ENCODE measurements around the gene TAS2R38. TPM values are rescaled to one million over a fixed set of nuclear protein-coding genes. Genes with fewer than 3 reads are reported as not detected.

TAS2R38 gene
- total and polyA plus RNA-seq, 12 donors, result not detected

- ATAC-seq (no peak), DNase-seq (no peak)
- no peak overlapping the region for H3K4me3 ChIP-seq
- H3K4me1 ChIP-seq, result peaks cover 0 to 19% (median 0%) of the 10 kb centered on the region in 9 donors
- H3K36me3 ChIP-seq, result no peaks in the 10 kb centered on the region
- H3K27me3 ChIP-seq, result no peaks in the 10 kb centered on the region
- H3K9me3 ChIP-seq, result no peaks in the 10 kb centered on the region
- WGBS, 2 donors, result 47 to 52% methylated on average over 2 of the region's 2 CpGs
- no peak overlapping the region for H3K27ac ChIP-seq
- intact Hi-C loops (cut with DNase I), result no loop called here
- TF ChIP-seq CTCF (IDR thresholded peaks at IDR 0.05), result no peak
These were observed 24.1 kb downstream of the TAS2R38 start for GRCh38 chr7:141949451-141949850.

GRCh38 chr7:141949021-141949420 is 24.6 kb downstream of the TAS2R38 start:
- no peaks in the 10 kb centered on the region for H3K27me3 ChIP-seq
- intact Hi-C loops (cut with DNase I), result no loop called here
- H3K4me3 ChIP-seq, result no peak overlapping the region
- TF ChIP-seq CTCF (IDR thresholded peaks at IDR 0.05), result no peak
- no peak for ATAC-seq
- no peaks in the 10 kb centered on the region for H3K9me3 ChIP-seq
- H3K36me3 ChIP-seq, result no peaks in the 10 kb centered on the region
- no peak for DNase-seq
- H3K27ac ChIP-seq, result no peak overlapping the region
- H3K4me1 ChIP-seq, result peaks cover 0 to 19% (median 0%) of the 10 kb centered on the region in 9 donors
- 72 to 75% methylated on average over 2 of the region's 2 CpGs for WGBS, 2 donors

DNA sequence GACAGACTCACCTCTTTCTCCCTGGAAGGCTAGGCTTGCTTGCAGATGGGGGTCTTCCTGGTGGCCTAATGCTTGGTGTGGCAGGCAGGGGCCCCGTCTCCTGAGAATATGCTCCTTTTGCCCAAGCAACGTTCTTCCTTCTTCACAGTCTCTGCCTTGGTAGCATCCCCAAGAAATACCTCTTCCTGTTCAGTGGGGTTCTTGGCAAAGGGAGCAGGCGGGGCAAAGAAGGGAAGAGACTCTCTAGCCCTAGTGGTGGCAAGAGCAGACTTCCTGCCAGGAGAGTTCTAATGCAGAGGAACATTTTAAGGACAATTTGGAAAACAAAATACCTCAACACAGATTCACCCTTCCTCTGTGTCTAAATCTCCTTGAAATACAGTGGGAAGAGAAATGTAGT is 26.8 kb downstream of the TAS2R38 start, which contains the start of gene CLEC5A:
Gene CLEC5A (minus strand): TSS at position 179 of the 400 bp plus-strand sequence. CDS start 682 bp downstream, outside the sequence.
- no peak for TF ChIP-seq CTCF (IDR thresholded peaks at IDR 0.05)
- Histone ChIP-seq H3K36me3 (no peaks in the 10 kb centered on the region), H3K27ac (peak within 1 kb of the TSS in 1 of 10 donors; percentile 61), H3K27me3 (no peaks in the 10 kb centered on the region), H3K9me3 (peaks cover 0 to 15% (median 0%) of the 10 kb centered on the region in 11 donors), H3K4me1 (peaks cover 0 to 19% (median 0%) of the 10 kb centered on the region in 9 donors), H3K4me3 (peak within 1 kb of the TSS in 1 of 10 donors; percentile 16)
- no peak for DNase-seq
- 68 to 72% methylated on average over 3 of the region's 3 CpGs for WGBS, 2 donors
- intact Hi-C loops (cut with DNase I), result no loop called here
- no peak for ATAC-seq

DNA sequence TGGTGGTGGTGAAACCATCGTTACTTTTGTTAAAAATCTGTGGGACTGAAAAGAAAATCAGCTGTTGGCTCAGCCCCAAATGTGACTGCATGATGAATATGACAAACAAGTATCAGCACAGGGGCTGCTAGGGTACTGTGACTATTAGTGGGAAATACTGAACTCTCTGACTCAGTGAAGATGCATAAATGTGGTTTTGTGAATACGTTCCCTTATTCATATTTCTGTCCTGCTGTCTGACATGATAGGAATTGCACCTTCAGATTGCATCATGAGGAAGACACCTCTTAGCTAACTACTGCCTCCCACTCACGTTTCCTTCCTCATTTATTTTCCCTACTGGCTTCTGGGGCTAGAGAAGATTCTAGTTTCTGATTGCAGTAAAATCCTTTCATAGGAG is 28.2 kb downstream of the TAS2R38 start:
- Histone ChIP-seq H3K27me3 (no peaks in the 10 kb centered on the region), H3K9me3 (peaks cover 0 to 29% (median 10%) of the 10 kb centered on the region in 11 donors), H3K36me3 (no peaks in the 10 kb centered on the region), H3K4me3 (no peak overlapping the region), H3K4me1 (peaks cover 0 to 15% (median 0%) of the 10 kb centered on the region in 9 donors), H3K27ac (peak overlapping the region in 2 of 10 donors; percentile 22 to 61)
- WGBS, 2 donors, result 49 to 59% methylated on average over 3 of the region's 3 CpGs
- no peak for TF ChIP-seq CTCF (IDR thresholded peaks at IDR 0.05)
- ATAC-seq, result peak in 2 of 8 donors; percentile 33 to 48
- DNase-seq, result no peak
- intact Hi-C loops (cut with DNase I), result no loop called here
